ENCODE measurements around the gene SLC25A25.

SLC25A25 gene

GRCh38 chr9:128094166-128094949 lies 26.3 kb downstream of the SLC25A25 start:
- no peak overlapping the region for H3K9ac ChIP-seq (ENCODE audit: low read depth, low read length)
- H3K27me3 ChIP-seq (ENCODE audit: insufficient read depth, low read length), result no peaks in the 10 kb centered on the region
- H3K9me3 ChIP-seq (ENCODE audit: insufficient read depth, low read depth, low read length), result no peaks in the 10 kb centered on the region
- H3K4me3 ChIP-seq (ENCODE audit: low read length), result no peak overlapping the region
- peaks cover 18% of the 10 kb centered on the region for H3K4me1 ChIP-seq (ENCODE audit: insufficient read depth, low read length)
- no peaks in the 10 kb centered on the region; the same call in 1 of the 2 replicates for H3K36me3 ChIP-seq (ENCODE audit: insufficient read depth, low read depth, low read length)
- no peak overlapping the region for H3K27ac ChIP-seq (ENCODE audit: low read length)

GRCh38 chr9:128094950-128095544 lies 27.0 kb downstream of the SLC25A25 start:
- Histone ChIP-seq H3K27me3 (ENCODE audit: insufficient read depth, low read length) (no peaks in the 10 kb centered on the region), H3K4me3 (ENCODE audit: low read length) (no peak overlapping the region), H3K9me3 (ENCODE audit: insufficient read depth, low read depth, low read length) (no peaks in the 10 kb centered on the region), H3K27ac (ENCODE audit: low read length) (no peak overlapping the region), H3K9ac (ENCODE audit: low read depth, low read length) (no peak overlapping the region), H3K4me1 (ENCODE audit: insufficient read depth, low read length) (peaks cover 24% of the 10 kb centered on the region), H3K36me3 (ENCODE audit: insufficient read depth, low read depth, low read length) (no peaks in the 10 kb centered on the region; the same call in 1 of the 2 replicates)

- Histone ChIP-seq H3K9ac (ENCODE audit: low read depth, low read length) (no peak overlapping the region; the same call in 1 of the 2 replicates), H3K27me3 (ENCODE audit: insufficient read depth, low read length) (no peaks in the 10 kb centered on the region), H3K27ac (ENCODE audit: low read length) (no peak overlapping the region), H3K4me3 (ENCODE audit: low read length) (no peak overlapping the region), H3K9me3 (ENCODE audit: insufficient read depth, low read depth, low read length) (no peaks in the 10 kb centered on the region), H3K36me3 (ENCODE audit: insufficient read depth, low read depth, low read length) (peaks cover 17% of the 10 kb centered on the region), H3K4me1 (ENCODE audit: insufficient read depth, low read length) (peaks cover 28% of the 10 kb centered on the region)
Measured at GRCh38 chr9:128096616-128097536, 28.8 kb downstream of the SLC25A25 start.

- Histone ChIP-seq H3K27me3 (ENCODE audit: insufficient read depth, low read length) (no peaks in the 10 kb centered on the region), H3K4me3 (ENCODE audit: low read length) (peak overlapping the region; percentile 60), H3K9ac (ENCODE audit: low read depth, low read length) (peak overlapping the region; percentile 85; the same call in 1 of the 2 replicates), H3K4me1 (ENCODE audit: insufficient read depth, low read length) (peaks cover 28% of the 10 kb centered on the region), H3K9me3 (ENCODE audit: insufficient read depth, low read depth, low read length) (no peaks in the 10 kb centered on the region), H3K36me3 (ENCODE audit: insufficient read depth, low read depth, low read length) (peaks cover 25% of the 10 kb centered on the region), H3K27ac (ENCODE audit: low read length) (no peak overlapping the region)
Measured at GRCh38 chr9:128097543-128098296, 29.7 kb downstream of the SLC25A25 start.

GRCh38 chr9:128098297-128099230 lies 30.5 kb downstream of the SLC25A25 start:
- Histone ChIP-seq H3K27me3 (ENCODE audit: insufficient read depth, low read length) (no peaks in the 10 kb centered on the region), H3K36me3 (ENCODE audit: insufficient read depth, low read depth, low read length) (peaks cover 34% of the 10 kb centered on the region), H3K9ac (ENCODE audit: low read depth, low read length) (peak overlapping the region; percentile 94), H3K4me3 (ENCODE audit: low read length) (peak overlapping the region; percentile 93), H3K4me1 (ENCODE audit: insufficient read depth, low read length) (peaks cover 28% of the 10 kb centered on the region), H3K27ac (ENCODE audit: low read length) (peak overlapping the region; percentile 62), H3K9me3 (ENCODE audit: insufficient read depth, low read depth, low read length) (no peaks in the 10 kb centered on the region)

DNA sequence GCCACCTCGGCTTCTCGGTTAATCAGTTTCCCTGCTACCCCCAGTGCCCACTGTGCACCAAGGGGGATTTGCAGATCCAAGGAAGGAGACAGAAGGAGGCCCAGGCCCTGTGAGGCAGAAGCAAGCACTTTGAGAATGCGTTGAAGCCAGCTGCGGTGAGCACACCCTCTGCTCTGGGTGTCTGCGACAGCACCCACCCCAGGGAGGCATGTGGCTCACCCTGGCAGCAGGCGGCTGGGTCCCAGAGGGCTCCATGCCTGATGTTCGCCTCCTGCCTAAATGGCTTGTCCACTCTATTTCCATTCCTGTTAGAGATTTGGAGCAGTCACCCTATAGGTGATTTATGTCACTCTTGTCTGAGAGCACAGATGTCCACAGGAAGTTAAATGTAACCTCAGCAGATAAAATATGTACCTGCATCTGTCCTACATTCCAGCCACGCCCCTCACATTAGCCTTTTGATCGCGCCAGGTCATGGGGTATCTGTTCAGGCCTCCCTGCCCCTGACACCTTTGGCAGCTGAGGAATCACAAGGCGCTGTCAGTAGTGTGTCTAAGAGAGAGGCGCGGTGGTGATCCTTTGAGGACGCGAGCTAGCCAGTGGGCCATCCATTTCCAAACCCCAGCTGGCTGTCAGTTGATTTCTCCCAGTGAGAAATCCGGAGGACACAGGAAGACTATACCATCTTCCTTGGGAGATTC lies 31.3 kb downstream of the SLC25A25 start:
- H3K4me3 ChIP-seq (ENCODE audit: low read length), result peak overlapping the region; percentile 93
- H3K27ac ChIP-seq (ENCODE audit: low read length), result peak overlapping the region; percentile 62
- peaks cover 42% of the 10 kb centered on the region for H3K36me3 ChIP-seq (ENCODE audit: insufficient read depth, low read depth, low read length)
- H3K27me3 ChIP-seq (ENCODE audit: insufficient read depth, low read length), result no peaks in the 10 kb centered on the region
- H3K9ac ChIP-seq (ENCODE audit: low read depth, low read length), result peak overlapping the region; percentile 94
- H3K9me3 ChIP-seq (ENCODE audit: insufficient read depth, low read depth, low read length), result no peaks in the 10 kb centered on the region
- H3K4me1 ChIP-seq (ENCODE audit: insufficient read depth, low read length), result peaks cover 28% of the 10 kb centered on the region

- Histone ChIP-seq H3K4me1 (ENCODE audit: insufficient read depth, low read length) (peaks cover 28% of the 10 kb centered on the region), H3K9me3 (ENCODE audit: insufficient read depth, low read depth, low read length) (no peaks in the 10 kb centered on the region), H3K9ac (ENCODE audit: low read depth, low read length) (no peak overlapping the region), H3K36me3 (ENCODE audit: insufficient read depth, low read depth, low read length) (peaks cover 44% of the 10 kb centered on the region), H3K27ac (ENCODE audit: low read length) (no peak overlapping the region), H3K4me3 (ENCODE audit: low read length) (peak overlapping the region; percentile 93; the same call in 1 of the 2 replicates), H3K27me3 (ENCODE audit: insufficient read depth, low read length) (no peaks in the 10 kb centered on the region)
Measured at GRCh38 chr9:128099932-128100491, 32.0 kb downstream of the SLC25A25 start.

- Histone ChIP-seq H3K27ac (ENCODE audit: low read length) (no peak overlapping the region), H3K36me3 (ENCODE audit: insufficient read depth, low read depth, low read length) (peaks cover 48% of the 10 kb centered on the region), H3K9me3 (ENCODE audit: insufficient read depth, low read depth, low read length) (no peaks in the 10 kb centered on the region), H3K4me3 (ENCODE audit: low read length) (no peak overlapping the region), H3K9ac (ENCODE audit: low read depth, low read length) (no peak overlapping the region), H3K27me3 (ENCODE audit: insufficient read depth, low read length) (no peaks in the 10 kb centered on the region), H3K4me1 (ENCODE audit: insufficient read depth, low read length) (peaks cover 28% of the 10 kb centered on the region)
Measured at GRCh38 chr9:128100581-128100980, 32.5 kb downstream of the SLC25A25 start.

DNA sequence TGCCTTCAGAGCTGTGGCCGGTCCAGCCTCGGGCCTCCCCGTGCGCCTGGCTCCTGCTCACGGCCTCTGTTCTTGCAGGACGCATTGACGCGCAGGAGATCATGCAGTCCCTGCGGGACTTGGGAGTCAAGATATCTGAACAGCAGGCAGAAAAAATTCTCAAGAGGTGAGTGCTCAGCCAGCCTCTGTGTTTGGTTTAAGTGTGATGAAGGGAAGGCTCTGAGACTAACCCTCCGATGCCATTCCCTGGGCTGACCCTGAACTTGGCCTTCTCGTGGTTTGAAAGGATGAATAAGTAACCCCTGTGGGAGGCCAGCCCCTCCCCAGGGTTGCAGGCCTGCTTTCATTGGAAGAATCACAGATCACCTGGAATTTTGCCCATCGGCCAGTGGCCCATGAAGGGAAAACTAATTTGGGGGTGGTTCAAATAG lies 33.2 kb downstream of the SLC25A25 start:
- no peak overlapping the region for H3K9ac ChIP-seq (ENCODE audit: low read depth, low read length)
- no peak overlapping the region for H3K4me3 ChIP-seq (ENCODE audit: low read length)
- no peaks in the 10 kb centered on the region for H3K27me3 ChIP-seq (ENCODE audit: insufficient read depth, low read length)
- peaks cover 28% of the 10 kb centered on the region for H3K4me1 ChIP-seq (ENCODE audit: insufficient read depth, low read length)
- no peak overlapping the region for H3K27ac ChIP-seq (ENCODE audit: low read length)
- no peaks in the 10 kb centered on the region for H3K9me3 ChIP-seq (ENCODE audit: insufficient read depth, low read depth, low read length)
- H3K36me3 ChIP-seq (ENCODE audit: insufficient read depth, low read depth, low read length), result peaks cover 54% of the 10 kb centered on the region

DNA sequence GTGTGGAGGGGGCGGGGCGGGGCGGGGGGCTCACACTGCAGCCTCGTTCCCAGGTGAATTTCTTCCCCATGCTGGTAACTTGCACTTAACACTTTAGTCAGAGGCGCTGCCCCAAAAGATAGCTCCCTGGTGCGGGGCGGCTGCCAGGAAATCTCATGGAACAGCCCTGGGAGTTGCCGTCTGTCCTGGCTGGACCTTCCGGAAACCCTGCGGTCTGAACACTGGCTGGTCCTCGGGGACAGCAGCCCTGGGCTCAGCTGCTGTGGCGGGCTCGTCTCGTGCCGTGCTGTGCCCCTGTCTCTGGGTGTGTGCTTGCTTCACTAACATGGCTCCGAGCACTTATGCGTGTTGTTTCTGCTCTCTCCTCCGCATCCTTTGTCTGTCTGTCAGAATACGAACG lies 33.7 kb downstream of the SLC25A25 start:
- H3K4me3 ChIP-seq (ENCODE audit: low read length), result no peak overlapping the region
- no peak overlapping the region for H3K9ac ChIP-seq (ENCODE audit: low read depth, low read length)
- peaks cover 28% of the 10 kb centered on the region for H3K4me1 ChIP-seq (ENCODE audit: insufficient read depth, low read length)
- no peak overlapping the region for H3K27ac ChIP-seq (ENCODE audit: low read length)
- H3K27me3 ChIP-seq (ENCODE audit: insufficient read depth, low read length), result no peaks in the 10 kb centered on the region
- no peaks in the 10 kb centered on the region for H3K9me3 ChIP-seq (ENCODE audit: insufficient read depth, low read depth, low read length)
- peaks cover 59% of the 10 kb centered on the region for H3K36me3 ChIP-seq (ENCODE audit: insufficient read depth, low read depth, low read length)

Data from iPS-20b (cell line).